ENCODE results near the gene TMEM269.
"Not testable (repeated sequence)": the region's sequence is repeated elsewhere in the genome, so short reads cannot be mapped to it uniquely, and the experiment has no call there.

Gene TMEM269

DNA sequence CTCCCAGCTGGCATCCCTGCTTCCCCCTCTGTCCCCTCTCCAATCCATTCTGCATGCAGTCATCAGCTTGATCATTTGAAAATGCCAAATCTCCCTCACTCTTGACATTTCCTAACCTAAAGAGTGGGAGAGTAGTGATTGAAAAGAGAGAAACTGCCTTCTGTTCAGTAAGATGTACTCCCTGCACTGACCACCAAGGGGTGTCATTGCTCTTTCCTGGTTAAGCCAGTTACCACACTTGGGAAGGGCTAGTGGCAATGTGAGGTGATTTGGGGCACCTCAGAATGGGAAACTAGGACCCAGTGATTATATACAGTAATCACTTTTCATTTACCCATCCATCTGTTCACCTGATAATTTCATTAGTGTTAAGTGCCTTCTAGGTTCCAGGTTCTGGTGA lies 6.9 kb upstream of the TMEM269 start:
- peak; percentile 25 to 37 for DNase-seq

DNA sequence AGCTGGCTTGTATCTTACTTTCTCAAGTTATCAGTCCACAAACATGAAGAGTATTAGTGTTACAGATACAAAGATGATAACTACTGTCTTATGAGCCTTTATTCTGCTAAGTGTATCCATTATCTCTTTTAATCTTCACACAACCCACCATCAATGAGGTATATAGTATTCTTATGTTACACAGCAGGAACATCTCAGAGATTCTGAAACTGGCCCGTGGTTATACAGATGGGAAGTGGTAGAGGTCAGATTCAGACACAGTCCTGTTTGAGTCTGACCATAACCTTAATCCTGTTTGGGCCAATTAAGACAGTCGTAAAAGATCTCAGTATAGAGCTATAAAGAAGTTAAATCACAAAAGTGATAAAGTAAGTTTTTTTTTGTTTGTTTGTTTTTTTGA lies 5.1 kb upstream of the TMEM269 start:
- DNase-seq, result no peak

DNA sequence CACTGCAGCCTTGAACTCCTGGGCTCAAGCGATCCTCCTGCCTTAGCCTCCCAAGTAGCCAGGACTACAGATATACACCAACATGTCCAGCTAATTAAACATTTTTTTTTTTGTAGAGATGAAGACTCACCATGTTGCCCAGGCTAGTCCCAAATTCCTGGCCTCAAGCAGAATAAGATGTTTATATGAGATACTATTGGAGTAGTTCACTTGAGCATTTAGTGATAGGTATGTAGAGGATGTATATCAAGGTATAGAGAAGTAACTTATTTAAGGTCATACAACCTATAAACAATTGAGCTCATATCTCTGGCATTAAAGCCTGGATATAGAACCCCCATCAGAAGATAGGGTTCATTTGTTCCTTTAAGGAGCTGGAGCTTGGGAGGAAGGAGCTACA lies 4.6 kb upstream of the TMEM269 start:
- DNase-seq, result no peak

DNA sequence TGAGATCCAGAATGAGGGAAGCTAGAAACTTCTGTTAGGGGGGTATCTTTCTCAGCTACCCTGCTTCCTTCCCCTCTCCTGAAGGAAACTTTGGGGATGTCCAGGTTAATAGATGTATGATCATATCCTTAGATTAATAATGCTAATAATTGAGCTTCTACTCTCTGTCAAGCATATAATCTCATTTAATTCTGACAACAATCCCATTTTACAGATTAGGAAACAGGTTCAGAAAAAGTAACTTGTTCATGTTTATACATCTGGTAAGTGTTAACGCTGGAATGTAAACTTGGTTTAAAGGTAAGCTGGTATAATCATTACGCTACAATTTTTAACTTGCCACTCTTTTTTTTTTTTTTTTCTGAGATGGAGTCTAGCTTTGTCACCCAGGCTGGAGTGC lies 1.7 kb upstream of the TMEM269 start:
- no peak for DNase-seq

DNA sequence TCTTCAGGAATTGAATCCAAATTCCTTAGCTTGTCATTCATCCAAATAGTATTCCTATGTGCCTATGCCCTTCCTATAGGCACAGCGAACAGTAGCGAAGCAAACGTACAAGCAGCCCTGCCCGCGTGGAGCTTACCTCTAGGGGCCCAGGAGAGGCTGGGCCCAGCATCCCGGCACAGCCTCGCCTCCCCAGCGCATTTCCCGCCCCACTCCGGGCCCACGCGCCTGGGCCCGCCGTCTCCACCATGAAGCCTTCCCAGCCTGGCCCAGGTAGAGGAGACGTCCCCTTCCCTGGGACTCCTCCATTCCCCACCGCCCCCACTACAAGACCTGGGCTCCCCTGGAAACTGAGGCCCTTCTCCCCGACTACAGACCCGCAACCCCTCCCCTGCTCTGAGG lies 245 bp upstream of the TMEM269 start:
- no peak for DNase-seq

DNA sequence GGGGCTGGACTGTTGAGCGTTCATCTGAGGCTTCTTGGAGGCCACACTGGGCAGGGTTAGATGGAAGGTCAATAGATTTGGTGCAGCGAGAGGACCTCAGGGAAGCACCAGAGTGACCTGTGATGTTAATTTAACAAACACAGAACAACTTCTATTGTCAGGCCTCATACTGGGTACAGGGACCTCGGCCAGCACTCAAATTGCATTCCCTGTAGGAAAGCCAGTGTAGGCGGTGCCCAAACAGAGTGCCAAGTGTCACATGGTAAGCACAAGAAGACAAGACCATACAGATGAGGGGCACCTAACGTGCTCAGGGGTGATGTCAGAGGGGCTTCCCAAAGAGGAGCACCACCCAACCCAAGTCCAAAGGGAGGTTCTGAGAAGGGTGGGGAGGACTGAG lies 1.3 kb downstream of the TMEM269 start:
- DNase-seq, result no peak

DNA sequence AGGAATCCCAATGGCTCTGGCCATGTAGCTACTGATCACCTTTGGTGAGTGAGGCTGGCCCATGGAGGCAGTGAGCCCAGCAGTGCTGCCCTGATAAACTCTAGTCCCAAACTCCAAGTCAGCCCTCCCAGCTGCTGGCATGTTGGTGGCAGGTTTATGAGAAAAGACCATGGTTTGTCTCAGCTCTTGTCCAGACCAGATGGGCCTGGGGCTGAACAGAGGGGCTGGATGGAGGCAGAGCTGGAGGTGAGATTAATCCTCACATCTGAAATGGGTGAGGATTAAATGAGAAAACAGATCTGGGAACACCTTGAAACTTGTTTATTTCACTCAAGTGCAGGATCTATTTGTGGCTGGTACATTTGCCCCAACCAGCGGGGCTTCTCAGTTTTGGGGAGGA lies 3.2 kb downstream of the TMEM269 start:
- DNase-seq, result no peak

DNA sequence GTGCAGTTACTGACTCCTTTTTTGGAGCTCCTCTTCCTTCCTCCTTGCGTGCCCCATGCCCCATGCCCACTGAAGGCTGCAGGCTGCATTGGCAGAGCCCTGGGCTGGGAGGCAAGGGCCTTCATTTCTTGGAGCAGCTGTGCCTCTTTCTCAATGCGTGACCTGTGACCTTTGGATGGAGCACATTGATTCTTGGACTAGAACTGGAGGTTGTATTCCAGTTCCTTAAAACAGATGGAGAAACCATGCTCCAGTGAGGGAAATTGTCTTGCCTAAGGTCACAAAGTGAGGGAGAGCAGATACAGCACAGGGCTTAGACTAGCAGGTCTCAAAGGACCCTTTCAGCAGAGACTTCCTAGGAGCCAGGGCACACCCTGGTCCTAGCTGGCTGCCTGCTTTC lies 9.0 kb downstream of the TMEM269 start:
- no peak for DNase-seq

DNA sequence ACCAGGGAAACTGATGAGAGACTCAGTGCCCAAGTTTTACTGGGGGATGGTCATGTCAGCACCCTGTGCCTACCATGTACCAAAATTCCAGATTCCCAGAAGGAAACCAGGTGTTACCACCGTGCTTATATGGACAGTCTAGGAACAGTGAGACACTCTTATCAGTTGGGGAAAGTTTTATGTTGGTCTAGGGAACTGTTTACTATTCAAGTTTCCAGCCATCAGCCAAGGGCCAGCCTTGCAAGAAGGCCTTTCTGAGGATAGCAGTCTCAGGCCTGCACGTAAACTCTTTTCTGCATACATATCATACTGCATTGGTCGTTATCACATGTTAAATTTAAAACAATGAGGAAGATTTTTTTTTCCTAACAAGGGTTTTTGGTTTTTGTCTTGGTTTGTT lies 12.6 kb downstream of the TMEM269 start:
- DNase-seq, result no peak

DNA sequence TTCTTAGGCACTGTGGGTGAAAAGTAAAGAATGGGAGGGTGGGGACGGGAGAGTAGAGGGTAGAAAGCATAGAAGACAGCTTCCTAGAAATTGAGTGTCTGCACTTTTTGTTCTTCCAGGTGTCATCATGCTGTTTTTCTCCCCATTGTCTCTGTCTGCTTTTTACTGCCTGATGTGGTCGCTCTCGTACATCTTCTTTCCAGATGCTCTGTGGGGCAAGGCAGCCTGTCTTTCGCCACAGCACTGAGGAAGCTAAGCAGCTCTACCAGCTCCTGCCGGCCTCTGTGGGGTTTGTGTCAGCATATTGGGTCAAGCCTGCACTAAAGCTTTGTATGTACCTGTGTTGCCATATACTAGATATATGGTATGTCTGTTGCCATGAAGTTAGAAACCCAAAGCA lies 13.2 kb downstream of the TMEM269 start:
- no peak for DNase-seq

DNA sequence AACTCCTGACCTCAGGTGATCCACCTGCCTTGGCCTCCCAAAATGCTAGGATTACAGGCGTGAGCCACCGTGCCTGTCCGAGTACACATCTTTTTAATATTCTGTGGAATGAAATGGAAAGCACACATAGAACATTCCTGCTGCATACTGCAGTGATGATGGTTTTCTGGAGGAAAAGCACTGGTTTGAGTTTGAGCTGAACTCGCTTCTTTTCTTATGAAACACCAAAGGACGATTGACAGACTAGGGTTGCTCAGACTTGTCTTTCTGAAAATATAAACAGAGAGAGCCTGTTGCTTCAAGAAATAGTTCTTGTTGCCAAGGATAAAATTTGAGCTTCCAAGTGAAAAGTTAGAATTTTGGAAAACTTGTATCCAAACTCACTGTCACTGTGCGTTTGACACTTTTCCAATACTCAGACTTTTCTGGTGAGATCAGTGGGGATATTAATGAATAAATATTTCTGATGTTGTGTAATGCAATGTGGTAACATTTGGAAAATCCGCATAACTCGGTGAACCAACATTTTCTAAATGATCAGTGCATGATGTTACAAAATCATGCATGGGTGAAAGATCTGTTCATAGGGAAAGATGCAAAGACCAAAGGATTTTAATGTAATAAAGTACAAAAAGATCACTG lies 17.2 kb downstream of the TMEM269 start:
- no peak for DNase-seq

DNA sequence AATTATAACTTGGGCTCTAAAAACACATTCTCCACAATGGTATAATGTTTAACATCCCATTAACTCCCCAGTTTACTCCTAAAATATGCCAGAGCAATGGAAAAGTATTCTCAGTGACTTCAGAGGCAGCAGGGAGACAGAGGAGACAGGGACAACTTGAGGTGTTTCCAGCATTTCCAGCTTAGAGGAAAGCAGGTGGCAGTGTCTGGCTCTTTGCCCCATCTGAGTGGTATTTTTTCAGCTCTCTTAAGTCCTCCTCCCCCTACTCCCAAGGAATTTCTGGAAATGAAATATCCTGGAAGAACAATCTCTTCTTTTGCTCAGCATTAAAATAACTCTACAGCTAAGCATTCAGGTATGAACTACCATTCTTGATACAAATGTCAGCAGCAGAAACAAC lies 21.4 kb downstream of the TMEM269 start:
- no peak for DNase-seq

DNA sequence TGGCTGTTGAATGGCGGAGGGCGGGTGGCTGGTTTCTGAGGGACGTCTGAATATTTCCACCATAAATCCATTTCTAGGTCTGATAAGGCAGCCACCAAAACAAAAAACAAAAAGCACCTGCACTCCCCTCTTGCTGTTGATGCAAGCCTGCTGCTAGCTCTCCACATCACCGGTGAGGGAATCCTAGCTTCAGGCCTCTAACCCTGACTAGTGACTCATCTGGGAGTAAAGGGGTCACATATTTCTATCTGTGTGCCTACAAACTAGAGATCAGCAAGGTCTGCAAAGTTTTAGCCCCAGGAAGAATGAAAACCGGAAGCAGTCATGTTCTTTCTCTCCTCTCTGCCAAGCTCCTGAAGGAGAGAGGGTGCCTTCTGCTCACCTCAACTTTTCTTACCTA lies 21.8 kb downstream of the TMEM269 start:
- no peak for DNase-seq

DNA sequence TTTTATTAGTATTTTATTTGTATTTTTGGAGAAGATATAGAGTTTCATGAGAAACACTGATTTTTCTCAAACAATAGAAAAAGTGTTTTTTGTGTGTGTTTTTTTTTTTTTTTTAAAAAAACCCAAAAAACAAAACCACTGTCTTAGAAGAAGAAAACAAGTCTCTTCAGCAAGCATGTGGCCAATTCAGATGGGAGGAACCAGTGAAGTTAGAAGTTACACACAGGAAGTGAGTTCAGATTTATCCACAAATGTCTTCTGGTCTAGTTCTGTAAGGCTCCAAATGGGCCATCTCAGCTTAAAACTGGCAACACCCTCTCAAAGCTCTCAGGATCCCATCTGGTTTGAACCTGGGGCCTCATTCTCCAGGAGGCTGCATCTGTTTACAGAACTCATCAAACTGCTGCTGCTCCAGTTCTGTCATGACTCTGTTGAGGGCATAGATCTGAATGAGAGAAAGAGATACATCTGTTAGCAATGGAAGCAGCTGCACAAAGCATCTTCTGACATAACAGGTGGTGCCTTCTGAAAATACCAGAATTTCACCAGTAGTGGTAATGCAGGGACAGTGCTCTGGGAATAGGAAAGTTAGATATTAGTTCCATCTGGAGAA lies 22.4 kb downstream of the TMEM269 start:
- DNase-seq, result no peak

DNA sequence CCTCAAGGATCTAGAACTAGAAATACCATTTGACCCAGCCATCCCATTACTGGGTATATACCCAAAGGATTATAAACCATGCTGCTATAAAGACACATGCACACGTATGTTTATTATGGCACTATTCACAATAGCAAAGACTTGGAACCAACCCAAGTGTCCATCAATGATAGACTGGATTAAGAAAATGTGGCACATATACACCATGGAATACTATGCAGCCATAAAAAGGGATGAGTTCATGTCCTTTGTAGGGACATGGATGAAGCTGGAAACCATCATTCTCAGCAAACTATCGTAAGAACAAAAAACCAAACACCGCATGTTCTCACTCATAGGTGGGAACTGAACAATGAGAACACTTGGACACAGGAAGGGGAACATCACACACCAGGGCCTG lies 30.0 kb downstream of the TMEM269 start:
- DNase-seq, result not testable (repeated sequence)

DNA sequence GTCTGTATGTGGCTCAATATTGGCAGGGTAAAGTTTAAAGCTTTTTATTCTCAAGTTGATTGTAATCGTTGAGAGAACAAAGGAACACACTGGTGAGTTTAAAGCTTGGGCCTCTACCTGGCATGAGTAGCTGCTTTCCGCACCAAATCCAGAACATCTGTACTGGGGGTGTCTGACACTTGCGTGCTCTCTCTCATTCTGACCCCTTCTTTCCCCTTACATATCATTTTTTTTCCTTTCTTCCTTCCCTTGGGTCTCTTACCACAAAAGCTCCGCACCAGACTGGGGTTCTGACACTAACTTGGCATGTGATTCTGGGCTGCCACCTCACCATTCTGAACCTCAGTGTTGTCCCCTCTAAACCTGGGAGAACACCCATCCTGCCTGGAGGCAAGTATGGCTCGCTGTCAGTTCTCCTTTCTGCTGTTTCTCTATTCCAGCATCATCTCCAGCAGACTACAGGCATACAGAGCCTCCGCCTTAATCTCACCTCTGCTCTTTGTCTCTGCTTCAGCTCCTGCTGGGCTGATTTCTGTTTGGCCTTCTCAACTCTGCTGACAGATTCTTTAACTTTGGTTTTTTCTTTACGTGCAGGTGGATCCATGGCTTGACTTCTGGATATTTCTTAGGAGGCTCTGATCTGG lies 31.3 kb downstream of the TMEM269 start:
- no peak for DNase-seq

DNA sequence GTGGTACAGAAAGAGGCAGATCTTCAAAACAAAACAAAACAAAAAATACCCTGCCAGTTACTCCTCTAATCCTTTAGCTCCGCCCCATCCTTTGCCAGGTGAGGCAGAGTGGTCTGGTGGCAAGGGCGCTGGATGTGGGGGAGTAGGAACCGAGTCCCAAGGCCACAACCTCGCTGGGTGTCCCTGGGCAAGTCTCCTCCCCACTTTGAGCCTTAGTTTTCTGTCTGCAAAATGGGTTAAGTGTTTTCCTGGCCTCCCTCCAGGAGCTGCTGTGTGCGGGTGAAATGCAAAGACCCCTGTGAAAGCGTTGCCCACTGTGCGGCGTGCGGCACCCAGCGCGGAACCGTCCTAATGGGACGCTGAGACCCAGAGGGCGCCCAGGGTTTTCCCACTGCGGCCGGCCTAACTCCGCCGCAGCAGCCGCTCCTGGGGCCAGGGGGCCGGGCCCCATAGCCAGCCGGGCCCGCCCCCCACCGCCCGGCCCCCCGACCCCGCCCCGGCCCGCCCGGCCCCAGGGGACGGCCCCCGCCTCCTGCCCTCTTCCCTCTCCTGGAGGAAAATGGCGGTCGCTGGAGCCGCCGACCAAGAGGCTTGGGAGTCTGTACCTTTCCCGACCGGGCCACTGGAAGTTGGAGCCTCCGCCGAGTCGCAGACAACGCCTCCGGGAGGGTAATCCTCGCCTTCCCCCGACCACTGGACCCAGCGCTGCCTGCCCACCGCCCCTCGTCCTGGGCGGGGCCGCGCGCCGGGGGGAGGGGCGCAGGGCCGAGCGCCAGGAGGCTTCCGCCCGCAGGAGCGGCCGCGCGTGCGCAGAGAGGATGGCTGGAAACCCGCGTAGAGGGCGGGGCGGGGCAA lies 32.0 kb downstream of the TMEM269 start, which contains the start of the genes ERMAP and SVBP:
Gene ERMAP, plus strand, starts transcription at position 538 of the 855 bp plus-strand sequence. CDS start 13,327 bp downstream, outside the sequence.
Gene SVBP, minus strand, starts transcription at position 813 of the 855 bp plus-strand sequence. CDS start 853 bp downstream, outside the sequence.
- peak; percentile 91 to 94 for DNase-seq

DNA sequence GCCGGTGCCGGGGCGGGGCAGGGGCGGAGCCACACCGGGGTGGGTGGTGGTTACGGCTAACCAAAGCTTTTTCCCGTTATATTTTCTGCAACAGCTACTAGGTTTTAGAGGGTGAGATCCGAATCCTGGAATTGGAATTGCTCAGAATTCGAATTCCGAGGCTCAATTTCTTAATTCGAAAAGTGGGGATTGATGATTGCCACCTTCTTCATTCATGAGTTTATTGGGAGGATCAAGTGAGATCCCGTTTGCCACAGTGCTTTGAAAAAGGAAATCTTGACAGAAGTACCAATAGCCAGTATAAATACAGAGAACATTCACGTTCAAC lies 32.6 kb downstream of the TMEM269 start:
- DNase-seq, result no peak

DNA sequence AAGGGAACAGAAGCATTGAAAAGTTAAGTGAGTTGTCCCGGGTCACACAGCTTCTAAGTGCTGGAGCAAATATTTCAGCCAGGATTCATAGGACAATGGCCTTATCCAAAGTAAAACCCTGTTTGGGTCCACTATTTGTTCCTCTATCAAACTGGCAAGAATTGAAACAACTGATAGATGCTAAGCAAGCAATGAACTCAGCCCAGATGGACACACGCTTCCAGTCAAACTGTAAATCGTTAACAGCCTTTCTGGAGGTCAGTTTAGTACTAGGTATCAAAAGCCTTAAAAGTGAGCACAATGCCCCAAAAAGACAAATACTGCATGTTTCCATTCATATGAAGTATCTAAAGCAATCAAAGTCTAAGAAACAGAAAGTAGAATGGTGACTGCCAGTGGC lies 33.2 kb downstream of the TMEM269 start:
- no peak for DNase-seq

DNA sequence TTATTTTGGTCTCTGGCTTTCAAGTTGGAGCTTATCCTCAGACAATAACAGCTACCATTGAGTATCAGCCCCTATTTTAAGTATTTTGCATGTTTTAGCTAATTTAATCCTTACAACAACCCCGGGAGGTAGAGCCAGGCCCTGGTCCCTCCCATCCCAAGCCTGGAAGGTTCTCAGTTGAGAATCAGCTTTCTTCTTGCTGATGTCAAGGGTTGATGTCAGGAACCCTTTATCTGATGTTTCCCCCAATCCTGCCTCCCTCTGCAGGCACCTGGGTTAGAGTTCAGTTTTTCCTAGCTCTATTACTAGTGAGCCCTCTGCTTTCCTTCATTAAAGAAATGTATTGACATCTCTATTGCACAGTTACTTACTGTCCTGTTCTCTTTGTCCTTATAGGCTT lies 36.0 kb downstream of the TMEM269 start:
- DNase-seq, result no peak

DNA sequence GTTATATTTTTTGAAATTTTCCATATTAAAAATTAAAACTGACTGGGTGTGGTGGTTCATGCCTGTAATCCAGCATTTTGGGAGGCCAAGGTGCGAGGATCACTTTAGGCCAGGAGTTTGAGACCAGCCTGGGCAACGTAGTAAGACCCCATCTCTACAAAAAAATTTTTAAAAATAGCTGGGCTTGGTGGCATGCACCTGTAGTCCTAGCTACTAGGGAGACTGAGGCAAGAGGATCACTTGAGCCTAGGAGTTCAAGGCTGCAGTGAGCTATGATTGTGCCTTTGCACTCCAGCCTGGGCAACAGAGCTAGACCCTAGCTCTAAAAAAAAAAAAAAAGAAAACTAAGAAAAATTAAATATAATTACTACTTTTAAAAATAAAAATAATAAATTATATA lies 36.9 kb downstream of the TMEM269 start:
- DNase-seq, result no peak

DNA sequence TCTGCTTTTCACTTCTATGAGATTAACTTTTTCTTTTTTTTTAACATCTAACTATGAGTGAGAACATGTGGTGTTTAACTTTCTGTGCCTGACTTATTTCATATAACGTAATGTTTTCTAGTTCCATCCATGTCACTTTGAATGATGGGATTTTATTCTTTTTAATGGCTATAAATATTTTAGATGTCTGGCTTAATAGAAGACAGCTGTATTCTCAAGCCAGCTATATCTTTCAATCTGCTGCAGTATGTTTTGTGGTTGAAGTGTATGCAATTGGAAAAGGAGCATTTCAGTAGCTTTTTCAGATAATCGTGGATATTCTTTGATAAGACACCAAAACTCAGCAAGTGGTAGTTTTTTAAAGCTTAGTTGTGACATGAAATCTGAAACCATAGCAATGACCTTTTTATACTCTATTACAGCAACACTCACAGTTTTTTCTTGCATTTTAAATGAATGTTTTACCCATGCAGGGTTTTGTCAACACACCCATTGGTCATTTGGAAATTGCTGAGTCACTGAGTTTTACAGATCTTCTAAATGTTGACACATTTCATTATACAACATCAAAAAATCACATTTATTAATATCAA lies 38.1 kb downstream of the TMEM269 start:
- no peak for DNase-seq

DNA sequence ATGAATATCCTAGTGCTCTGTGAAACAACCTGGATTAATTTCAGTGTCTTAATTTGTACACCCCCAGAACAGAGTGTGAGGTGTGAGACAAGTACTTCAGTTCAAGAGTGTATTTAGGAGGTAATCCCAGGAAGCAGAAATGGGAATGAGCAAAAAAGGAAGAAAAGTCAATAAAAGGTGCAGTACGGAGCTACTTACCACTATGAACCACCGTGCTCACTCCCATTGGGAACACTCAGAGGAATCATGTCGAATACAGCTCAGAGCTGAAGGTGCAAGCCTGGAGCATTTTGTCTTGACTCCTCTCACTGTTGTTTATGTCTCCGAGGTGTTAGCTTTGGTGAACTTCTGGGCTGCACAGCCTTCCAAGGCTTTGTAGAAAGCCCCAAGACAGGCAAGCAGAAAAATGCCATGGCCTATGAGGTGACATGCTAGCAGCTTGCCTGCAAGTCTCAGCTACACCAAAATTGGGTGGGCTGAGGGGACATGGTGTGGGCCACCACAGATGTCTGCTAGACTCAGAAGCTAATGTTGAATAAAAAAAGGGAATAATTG lies 39.8 kb downstream of the TMEM269 start:
- no peak for DNase-seq

All from CD4-positive, alpha-beta T cell treated with Interleukin-4 for 1 hour (primary cell).